22Rv1 (cell line): ENCODE results near the gene IFNGR2.
"Not testable (repeated sequence)": the region's sequence is repeated elsewhere in the genome, so short reads cannot be mapped to it uniquely, and the experiment has no call there.

Source experiments
- H3K27ac ChIP-seq: fragments of 450-650 bp; 2 replicates; pipeline ENCODE4 v1.5.1; 2017
- CTCF ChIP-seq: fragments of 450-650 bp; IDR thresholded peaks from 2 replicates; pipeline ENCODE4 v1.5.1; 2017; ENCODE audit warnings: mild to moderate bottlenecking
- ZFX ChIP-seq: fragments of 450-650 bp; IDR thresholded peaks from 2 replicates; pipeline ENCODE4 v1.6.1; 2017; ENCODE audit warnings: antibody characterized with exemption, borderline replicate concordance

IFNGR2 gene

GRCh38 chr21:33441489-33442477 lies 38.6 kb downstream of the IFNGR2 start:
- no peak for TF ChIP-seq CTCF
- no peak for TF ChIP-seq ZFX

GRCh38 chr21:33443194-33443593 lies 40.0 kb downstream of the IFNGR2 start:
- TF ChIP-seq CTCF = no peak
- no peak for TF ChIP-seq ZFX
- no peak overlapping the region for H3K27ac ChIP-seq

More at GRCh38 chr21:33441489-33442477, 38.6 kb downstream of the IFNGR2 start:
- peak overlapping the region; percentile 34 for H3K27ac ChIP-seq

- no peak overlapping the region for H3K27ac ChIP-seq
Measured at GRCh38 chr21:33444499-33444898, 41.3 kb downstream of the IFNGR2 start.

GRCh38 chr21:33446620-33447019 lies 43.4 kb downstream of the IFNGR2 start:
- H3K27ac ChIP-seq = not testable (repeated sequence)

More at GRCh38 chr21:33444499-33444898, 41.3 kb downstream of the IFNGR2 start:
- TF ChIP-seq CTCF (no peak), ZFX (no peak)

GRCh38 chr21:33449616-33450015 lies 46.4 kb downstream of the IFNGR2 start:
- no peak overlapping the region for H3K27ac ChIP-seq
- TF ChIP-seq CTCF (no peak), ZFX (no peak)

GRCh38 chr21:33451634-33452071 lies 48.4 kb downstream of the IFNGR2 start:
- TF ChIP-seq CTCF (no peak), ZFX (no peak)
- no peak overlapping the region for H3K27ac ChIP-seq

GRCh38 chr21:33452362-33452761 lies 49.1 kb downstream of the IFNGR2 start:
- H3K27ac ChIP-seq = no peak overlapping the region
- TF ChIP-seq CTCF (no peak), ZFX (no peak)
